Hepatocyte (in vitro differentiated cells): ENCODE results near the gene PPP6R2.

Experiments used
- CTCF ChIP-seq: fragments of 200-600 bp; sonication (generic); IDR thresholded peaks from 2 replicates; pipeline ENCODE4 v1.5.1; 2016; ENCODE audit warnings: antibody characterized with exemption, mild to moderate bottlenecking; ENCODE audit not compliant: poor library complexity
- EZH2 ChIP-seq: fragments of 200-600 bp; sonication (generic); IDR thresholded peaks from 2 replicates; pipeline ENCODE4 v1.6.1; 2016; ENCODE audit warnings: antibody characterized with exemption, mild to moderate bottlenecking, borderline replicate concordance

GRCh38 chr22:50415426-50415825, 72.3 kb downstream of the PPP6R2 start:
- TF ChIP-seq CTCF (no peak), EZH2 (no peak)
